Natural killer cell treated with Interleukin-12 subunit alpha and Interleukin-12 subunit beta and Interleukin-15 and Interleukin-18, amount 100 ng/mL, for 72 hours (primary cell): ENCODE measurements around the gene TNC. TPM values are rescaled to one million over a fixed set of nuclear protein-coding genes. Genes with fewer than 3 reads are reported as not detected.

Source experiments
- ATAC-seq, 2 donors: fragments of 150-1000 bp; cut with Tn5 transposase in 1 of 2; sonication (Bioruptor Pico), chemical (Tn5 transposase) in 1 of 2; 2 replicates each; pipeline ENCODE4 v1.10.0; 2021
- DNase-seq: peaks from one replicate; pipeline ENCODE4 v3.0.0; 2022; ENCODE audit warnings: low spot score
- H3K27ac Mint-ChIP-seq, 2 donors: 1 replicate in 1 of 2; 2 replicates in 1 of 2; pipeline ENCODE4 v1.8.0; 2022; ENCODE audit warnings: mixed read lengths in 2 of 2, mild to moderate bottlenecking in 1 of 2, moderate library complexity in 1 of 2
- H3K27me3 Mint-ChIP-seq, 2 donors: 1 replicate in 1 of 2; 2 replicates in 1 of 2; pipeline ENCODE4 v1.8.0; 2022; ENCODE audit warnings: mixed read lengths in 2 of 2
- H3K36me3 Mint-ChIP-seq: one replicate; pipeline ENCODE4 v1.8.0; 2022; ENCODE audit warnings: mixed read lengths
- H3K4me1 Mint-ChIP-seq, 2 donors: 1 replicate in 1 of 2; 2 replicates in 1 of 2; pipeline ENCODE4 v1.8.0; 2022; ENCODE audit warnings: low read depth in 2 of 2, mixed read lengths in 2 of 2, mild to moderate bottlenecking in 1 of 2
- H3K4me3 Mint-ChIP-seq: one replicate; pipeline ENCODE4 v1.8.0; 2022; ENCODE audit warnings: mixed read lengths
- H3K9me3 Mint-ChIP-seq: 2 replicates; pipeline ENCODE4 v1.8.0; 2022; ENCODE audit warnings: mixed read lengths
- total RNA-seq, 2 donors: library from RNA; stranded (reverse); gene quantifications; one replicate each; pipeline ENCODE4 v1.2.3, GENCODE V29; 2022

Gene TNC
- total RNA-seq, 2 donors from 2014 or later: 0.64 TPM; not detected in 1

GRCh38 chr9:115106642-115107041, 11.3 kb downstream of the TNC start:
- H3K36me3 Mint-ChIP-seq: no peaks in the 10 kb centered on the region
- peaks cover 27 to 56% of the 10 kb centered on the region in 2 donors for H3K27me3 Mint-ChIP-seq
- no peaks in the 10 kb centered on the region for H3K9me3 Mint-ChIP-seq
- DNase-seq (no peak), ATAC-seq (peak; percentile 32 to 51)
- peaks cover 5 to 11% of the 10 kb centered on the region in 2 donors for H3K4me1 Mint-ChIP-seq
- H3K27ac Mint-ChIP-seq: peak overlapping the region in 1 of 2 donors; percentile 15
- H3K4me3 Mint-ChIP-seq: peak overlapping the region; percentile 30

GRCh38 chr9:115106001-115106400, 12.0 kb downstream of the TNC start:
- peak overlapping the region in 1 of 2 donors; percentile 15 for H3K27ac Mint-ChIP-seq

GRCh38 chr9:115104908-115105307, 13.0 kb downstream of the TNC start:
- ATAC-seq (no peak), DNase-seq (no peak)
- H3K9me3 Mint-ChIP-seq: no peaks in the 10 kb centered on the region
- no peak overlapping the region for H3K27ac Mint-ChIP-seq
- H3K4me1 Mint-ChIP-seq: peaks cover 5 to 11% of the 10 kb centered on the region in 2 donors
- no peak overlapping the region for H3K4me3 Mint-ChIP-seq
- peaks cover 21 to 51% of the 10 kb centered on the region in 2 donors for H3K27me3 Mint-ChIP-seq
- H3K36me3 Mint-ChIP-seq: no peaks in the 10 kb centered on the region

More at GRCh38 chr9:115106001-115106400, 12.0 kb downstream of the TNC start:
- H3K36me3 Mint-ChIP-seq: no peaks in the 10 kb centered on the region
- H3K9me3 Mint-ChIP-seq: no peaks in the 10 kb centered on the region
- H3K4me3 Mint-ChIP-seq: no peak overlapping the region
- ATAC-seq (no peak), DNase-seq (no peak)
- H3K4me1 Mint-ChIP-seq: peaks cover 5 to 11% of the 10 kb centered on the region in 2 donors
- peaks cover 27 to 56% of the 10 kb centered on the region in 2 donors for H3K27me3 Mint-ChIP-seq

- DNase-seq (no peak), ATAC-seq (no peak)
- peaks cover 5 to 11% of the 10 kb centered on the region in 2 donors for H3K4me1 Mint-ChIP-seq
- H3K27ac Mint-ChIP-seq: no peak overlapping the region
- H3K36me3 Mint-ChIP-seq: no peaks in the 10 kb centered on the region
- no peaks in the 10 kb centered on the region for H3K9me3 Mint-ChIP-seq
- peaks cover 20 to 41% of the 10 kb centered on the region in 2 donors for H3K27me3 Mint-ChIP-seq
- no peak overlapping the region for H3K4me3 Mint-ChIP-seq
Observed at GRCh38 chr9:115103746-115104477, 14.0 kb downstream of the TNC start.

GRCh38 chr9:115099901-115100300, 18.1 kb downstream of the TNC start:
- no peak overlapping the region for H3K4me3 Mint-ChIP-seq
- H3K4me1 Mint-ChIP-seq: no peaks in the 10 kb centered on the region
- H3K36me3 Mint-ChIP-seq: no peaks in the 10 kb centered on the region

GRCh38 chr9:115098226-115098965, 19.6 kb downstream of the TNC start:
- Mint-ChIP-seq H3K9me3 (no peaks in the 10 kb centered on the region), H3K4me3 (no peak overlapping the region), H3K4me1 (no peaks in the 10 kb centered on the region), H3K27ac (no peak overlapping the region), H3K36me3 (peaks cover 5% of the 10 kb centered on the region), H3K27me3 (peaks cover 11 to 22% of the 10 kb centered on the region in 2 donors)
- ATAC-seq (no peak), DNase-seq (no peak)

More at GRCh38 chr9:115099901-115100300, 18.1 kb downstream of the TNC start:
- Mint-ChIP-seq H3K27ac (no peak overlapping the region), H3K27me3 (peaks cover 14 to 28% of the 10 kb centered on the region in 2 donors), H3K9me3 (no peaks in the 10 kb centered on the region)
- DNase-seq (no peak), ATAC-seq (no peak)

GRCh38 chr9:115093520-115093919, 24.4 kb downstream of the TNC start:
- DNase-seq (no peak), ATAC-seq (no peak)
- no peak overlapping the region for H3K27ac Mint-ChIP-seq
- H3K4me1 Mint-ChIP-seq: no peaks in the 10 kb centered on the region
- H3K36me3 Mint-ChIP-seq: peaks cover 5% of the 10 kb centered on the region
- H3K27me3 Mint-ChIP-seq: peaks cover 19 to 29% of the 10 kb centered on the region in 2 donors
- H3K9me3 Mint-ChIP-seq: no peaks in the 10 kb centered on the region
- no peak overlapping the region for H3K4me3 Mint-ChIP-seq

GRCh38 chr9:115090486-115090885, 27.5 kb downstream of the TNC start:
- Mint-ChIP-seq H3K9me3 (no peaks in the 10 kb centered on the region), H3K36me3 (peaks cover 5% of the 10 kb centered on the region), H3K27me3 (peaks cover 15 to 17% of the 10 kb centered on the region in 2 donors), H3K4me1 (no peaks in the 10 kb centered on the region), H3K27ac (no peak overlapping the region), H3K4me3 (no peak overlapping the region)
- ATAC-seq (no peak), DNase-seq (no peak)

GRCh38 chr9:115088860-115089259, 29.1 kb downstream of the TNC start:
- ATAC-seq (no peak), DNase-seq (no peak)
- H3K27ac Mint-ChIP-seq: no peak overlapping the region
- H3K9me3 Mint-ChIP-seq: no peaks in the 10 kb centered on the region
- no peaks in the 10 kb centered on the region for H3K36me3 Mint-ChIP-seq
- H3K4me3 Mint-ChIP-seq: no peak overlapping the region
- H3K4me1 Mint-ChIP-seq: no peaks in the 10 kb centered on the region
- peaks cover 9 to 10% of the 10 kb centered on the region in 2 donors for H3K27me3 Mint-ChIP-seq

- H3K36me3 Mint-ChIP-seq: no peaks in the 10 kb centered on the region
- no peak for ATAC-seq
- H3K27me3 Mint-ChIP-seq: peaks cover 3 to 5% of the 10 kb centered on the region in 2 donors
- H3K9me3 Mint-ChIP-seq: no peaks in the 10 kb centered on the region
- no peak overlapping the region for H3K4me3 Mint-ChIP-seq
- no peak for DNase-seq
- H3K4me1 Mint-ChIP-seq: no peaks in the 10 kb centered on the region
- H3K27ac Mint-ChIP-seq: no peak overlapping the region
Observed at GRCh38 chr9:115086886-115087285, 31.1 kb downstream of the TNC start.

GRCh38 chr9:115086461-115086860, 31.5 kb downstream of the TNC start:
- no peak for DNase-seq
- Mint-ChIP-seq H3K36me3 (no peaks in the 10 kb centered on the region), H3K4me3 (no peak overlapping the region), H3K4me1 (no peaks in the 10 kb centered on the region), H3K27ac (no peak overlapping the region), H3K9me3 (no peaks in the 10 kb centered on the region), H3K27me3 (peaks cover under 1 to 2% of the 10 kb centered on the region in 2 donors)
- peak; percentile 16 to 44 for ATAC-seq

GRCh38 chr9:115085773-115086377, 32.1 kb downstream of the TNC start:
- H3K4me1 Mint-ChIP-seq: no peaks in the 10 kb centered on the region
- ATAC-seq (peak; percentile 29 to 34), DNase-seq (no peak)
- peaks cover 0 to 6% of the 10 kb centered on the region in 2 donors for H3K27me3 Mint-ChIP-seq
- no peak overlapping the region for H3K27ac Mint-ChIP-seq
- H3K4me3 Mint-ChIP-seq: no peak overlapping the region
- no peaks in the 10 kb centered on the region for H3K36me3 Mint-ChIP-seq
- H3K9me3 Mint-ChIP-seq: no peaks in the 10 kb centered on the region

GRCh38 chr9:115084709-115085108, 33.2 kb downstream of the TNC start:
- Mint-ChIP-seq H3K36me3 (no peaks in the 10 kb centered on the region), H3K9me3 (no peaks in the 10 kb centered on the region), H3K4me1 (no peaks in the 10 kb centered on the region), H3K4me3 (no peak overlapping the region), H3K27me3 (peaks cover 0 to 6% of the 10 kb centered on the region in 2 donors), H3K27ac (no peak overlapping the region)
- no peak for ATAC-seq
- no peak for DNase-seq

GRCh38 chr9:115084157-115084556, 33.8 kb downstream of the TNC start:
- no peak for DNase-seq
- H3K27me3 Mint-ChIP-seq: peaks cover 0 to 6% of the 10 kb centered on the region in 2 donors
- H3K9me3 Mint-ChIP-seq: no peaks in the 10 kb centered on the region
- no peak for ATAC-seq
- H3K27ac Mint-ChIP-seq: no peak overlapping the region
- H3K4me1 Mint-ChIP-seq: no peaks in the 10 kb centered on the region
- no peaks in the 10 kb centered on the region for H3K36me3 Mint-ChIP-seq
- no peak overlapping the region for H3K4me3 Mint-ChIP-seq
